ENCODE results near the gene RIPK4.

RIPK4 gene

GRCh38 chr21:41739936-41740335, 26.9 kb downstream of the RIPK4 start:
- H3K36me3 Mint-ChIP-seq (ENCODE audit: insufficient read depth) = peaks cover 7% of the 10 kb centered on the region
- H3K4me3 Mint-ChIP-seq = no peak overlapping the region
- ATAC-seq (replicated peaks) (no peak), DNase-seq (no peak)
- H3K9me3 Mint-ChIP-seq = no peaks in the 10 kb centered on the region
- H3K27me3 Mint-ChIP-seq = peaks cover 31 to 74% of the 10 kb centered on the region in 2 donors
- no peak overlapping the region for H3K27ac Mint-ChIP-seq
- H3K4me1 Mint-ChIP-seq (ENCODE audit: low read depth in 2 of 2) = no peaks in the 10 kb centered on the region

- peaks cover 4% of the 10 kb centered on the region for H3K36me3 Mint-ChIP-seq (ENCODE audit: insufficient read depth)
- no peaks in the 10 kb centered on the region for H3K4me1 Mint-ChIP-seq (ENCODE audit: low read depth in 2 of 2)
- DNase-seq (no peak), ATAC-seq (replicated peaks) (no peak)
- H3K4me3 Mint-ChIP-seq = no peak overlapping the region
- H3K27me3 Mint-ChIP-seq = peaks cover 35 to 74% of the 10 kb centered on the region in 2 donors
- H3K9me3 Mint-ChIP-seq = no peaks in the 10 kb centered on the region
- H3K27ac Mint-ChIP-seq = no peak overlapping the region
Measured at GRCh38 chr21:41739011-41739410, 27.8 kb downstream of the RIPK4 start.

- DNase-seq (no peak), ATAC-seq (replicated peaks) (no peak)
- Mint-ChIP-seq H3K4me3 (no peak overlapping the region), H3K9me3 (no peaks in the 10 kb centered on the region), H3K36me3 (ENCODE audit: insufficient read depth) (peaks cover 4% of the 10 kb centered on the region), H3K27me3 (peaks cover 40 to 73% of the 10 kb centered on the region in 2 donors), H3K27ac (no peak overlapping the region), H3K4me1 (ENCODE audit: low read depth in 2 of 2) (no peaks in the 10 kb centered on the region)
Measured at GRCh38 chr21:41737651-41738324, 29.1 kb downstream of the RIPK4 start.

DNA sequence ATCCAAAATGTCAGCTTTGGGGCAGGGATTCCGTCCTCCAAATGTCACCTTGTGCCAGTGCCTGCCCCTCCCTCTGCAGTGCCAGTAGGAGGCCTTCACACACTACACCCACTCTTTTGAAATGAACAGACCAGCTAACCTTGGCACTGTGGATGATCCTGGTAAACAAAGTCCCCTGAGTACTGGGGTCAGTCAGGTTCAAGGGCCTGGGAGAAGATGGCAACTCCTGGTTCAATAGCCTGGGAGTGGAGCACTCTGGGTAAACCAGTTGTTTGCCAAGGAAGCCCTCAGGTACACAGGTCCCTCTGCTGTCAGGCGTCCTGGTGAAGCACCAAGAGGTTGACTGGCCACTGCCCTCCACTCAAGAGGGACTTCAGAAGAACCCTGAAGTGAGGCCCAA, 30.4 kb downstream of the RIPK4 start:
- H3K27me3 Mint-ChIP-seq = peaks cover 47 to 74% of the 10 kb centered on the region in 2 donors
- H3K4me3 Mint-ChIP-seq = no peak overlapping the region
- H3K4me1 Mint-ChIP-seq (ENCODE audit: low read depth in 2 of 2) = no peaks in the 10 kb centered on the region

DNA sequence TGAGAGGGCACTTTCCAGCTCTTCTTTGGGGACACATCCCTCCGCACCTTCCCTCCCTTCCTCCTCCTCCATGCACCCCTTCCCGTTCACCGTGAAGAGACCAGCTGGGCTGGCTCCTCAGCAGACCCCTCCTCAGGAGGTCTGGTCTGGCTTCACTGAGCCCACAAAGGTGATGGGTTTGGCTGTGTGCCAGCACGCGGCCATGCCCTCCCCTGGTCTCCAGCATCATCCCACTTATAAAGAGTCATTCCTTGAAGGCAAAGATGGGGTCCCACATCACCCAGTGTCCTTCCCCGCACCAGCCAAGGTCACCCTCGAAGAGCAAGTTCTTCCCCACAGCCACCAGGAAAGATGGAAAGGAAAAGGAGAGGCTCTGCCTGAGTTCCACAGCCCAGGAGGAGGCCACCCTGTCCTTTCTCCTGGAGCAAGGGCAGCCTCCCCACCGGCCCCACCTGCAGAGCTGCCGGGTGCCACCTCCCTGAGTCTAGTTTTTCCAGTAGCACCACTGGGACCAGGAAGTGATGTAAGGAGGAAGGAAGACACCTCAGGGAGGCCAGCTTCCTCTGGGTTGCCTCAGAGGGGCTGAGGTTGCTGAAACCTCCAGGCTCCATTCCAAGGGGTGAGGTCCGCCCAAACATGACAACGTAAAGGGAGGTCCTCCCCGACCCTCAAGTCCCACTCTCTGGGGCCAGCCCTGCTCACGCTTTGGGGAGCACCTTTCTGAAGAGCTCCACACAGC, 32.7 kb downstream of the RIPK4 start:
- peaks cover 67 to 90% of the 10 kb centered on the region in 2 donors for H3K27me3 Mint-ChIP-seq
- ATAC-seq (replicated peaks) (no peak), DNase-seq (no peak)
- peaks cover 4 to 13% of the 10 kb centered on the region in 2 donors for H3K9me3 Mint-ChIP-seq
- H3K27ac Mint-ChIP-seq = no peak overlapping the region
- no peaks in the 10 kb centered on the region for H3K4me1 Mint-ChIP-seq (ENCODE audit: low read depth in 2 of 2)
- H3K4me3 Mint-ChIP-seq = no peak overlapping the region
- peaks cover 4% of the 10 kb centered on the region for H3K36me3 Mint-ChIP-seq (ENCODE audit: insufficient read depth)

More for the DNA sequence above, 30.4 kb downstream of the RIPK4 start:
- DNase-seq (no peak), ATAC-seq (replicated peaks) (no peak)
- H3K36me3 Mint-ChIP-seq (ENCODE audit: insufficient read depth) = peaks cover 4% of the 10 kb centered on the region
- H3K9me3 Mint-ChIP-seq = peaks cover 4 to 8% of the 10 kb centered on the region in 2 donors
- H3K27ac Mint-ChIP-seq = no peak overlapping the region

DNA sequence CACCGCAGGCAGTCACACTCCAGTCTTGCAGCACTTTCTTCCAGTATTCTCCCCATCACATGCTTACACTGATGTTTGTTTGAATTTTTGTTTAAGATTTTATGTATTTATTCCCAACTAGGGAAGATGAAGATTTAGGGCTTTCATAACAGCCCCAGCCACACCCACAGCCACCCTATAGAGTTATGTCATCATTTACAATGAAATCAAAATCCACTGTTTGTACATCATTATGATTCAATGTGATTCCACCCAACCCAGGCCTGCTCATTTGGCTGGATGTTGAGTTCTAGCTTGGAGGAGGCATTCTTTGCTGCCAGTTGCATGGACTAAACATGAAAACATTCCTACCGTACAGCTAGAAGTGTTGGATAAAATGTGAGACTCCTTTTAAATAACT, 35.8 kb downstream of the RIPK4 start:
- ATAC-seq (replicated peaks) (no peak), DNase-seq (no peak)
- no peak overlapping the region for H3K27ac Mint-ChIP-seq
- H3K4me1 Mint-ChIP-seq (ENCODE audit: low read depth in 2 of 2) = no peaks in the 10 kb centered on the region
- peaks cover 77 to 91% of the 10 kb centered on the region in 2 donors for H3K27me3 Mint-ChIP-seq
- H3K36me3 Mint-ChIP-seq (ENCODE audit: insufficient read depth) = no peaks in the 10 kb centered on the region
- H3K4me3 Mint-ChIP-seq = no peak overlapping the region
- H3K9me3 Mint-ChIP-seq = peaks cover 4 to 13% of the 10 kb centered on the region in 2 donors

DNA sequence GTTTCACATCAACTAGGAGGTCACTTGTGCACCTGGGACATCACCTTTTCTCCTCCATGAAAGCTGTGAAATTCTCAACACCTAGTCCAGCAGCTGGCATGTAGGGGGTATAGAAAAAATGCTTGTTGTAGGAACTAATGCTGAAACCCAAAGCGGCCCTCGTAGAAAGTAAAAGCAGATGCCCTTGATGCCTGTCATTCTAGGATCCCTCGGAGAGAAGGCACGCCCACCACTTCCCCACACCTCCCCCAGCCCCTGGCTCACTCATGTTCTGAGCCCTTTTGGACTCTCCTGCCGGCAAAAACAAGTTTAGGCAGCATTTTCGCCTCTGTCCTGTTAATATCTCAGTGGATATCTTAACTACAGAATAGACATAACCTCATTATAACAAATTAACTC, 36.5 kb downstream of the RIPK4 start:
- Mint-ChIP-seq H3K4me1 (ENCODE audit: low read depth in 2 of 2) (peaks cover 2 to 4% of the 10 kb centered on the region in 2 donors), H3K27me3 (peaks cover 77 to 91% of the 10 kb centered on the region in 2 donors), H3K27ac (no peak overlapping the region), H3K4me3 (no peak overlapping the region), H3K36me3 (ENCODE audit: insufficient read depth) (no peaks in the 10 kb centered on the region), H3K9me3 (peaks cover 4 to 13% of the 10 kb centered on the region in 2 donors)
- DNase-seq (no peak), ATAC-seq (replicated peaks) (no peak)

- Mint-ChIP-seq H3K4me3 (no peak overlapping the region), H3K27me3 (peaks cover 79 to 91% of the 10 kb centered on the region in 2 donors), H3K4me1 (ENCODE audit: low read depth in 2 of 2) (peaks cover 4% of the 10 kb centered on the region in 2 donors), H3K36me3 (ENCODE audit: insufficient read depth) (no peaks in the 10 kb centered on the region), H3K27ac (no peak overlapping the region), H3K9me3 (peaks cover 4 to 13% of the 10 kb centered on the region in 2 donors)
- ATAC-seq (replicated peaks) = no peak
- DNase-seq = no peak
Measured at GRCh38 chr21:41729701-41730366, 37.0 kb downstream of the RIPK4 start.

- peaks cover 4% of the 10 kb centered on the region in 2 donors for H3K4me1 Mint-ChIP-seq (ENCODE audit: low read depth in 2 of 2)
- H3K9me3 Mint-ChIP-seq = peaks cover 4 to 13% of the 10 kb centered on the region in 2 donors
- peaks cover 76 to 91% of the 10 kb centered on the region in 2 donors for H3K27me3 Mint-ChIP-seq
- no peak for ATAC-seq (replicated peaks)
- no peaks in the 10 kb centered on the region for H3K36me3 Mint-ChIP-seq (ENCODE audit: insufficient read depth)
- no peak for DNase-seq
- H3K27ac Mint-ChIP-seq = no peak overlapping the region
- no peak overlapping the region for H3K4me3 Mint-ChIP-seq
Measured at GRCh38 chr21:41727784-41728763, 38.8 kb downstream of the RIPK4 start.

DNA sequence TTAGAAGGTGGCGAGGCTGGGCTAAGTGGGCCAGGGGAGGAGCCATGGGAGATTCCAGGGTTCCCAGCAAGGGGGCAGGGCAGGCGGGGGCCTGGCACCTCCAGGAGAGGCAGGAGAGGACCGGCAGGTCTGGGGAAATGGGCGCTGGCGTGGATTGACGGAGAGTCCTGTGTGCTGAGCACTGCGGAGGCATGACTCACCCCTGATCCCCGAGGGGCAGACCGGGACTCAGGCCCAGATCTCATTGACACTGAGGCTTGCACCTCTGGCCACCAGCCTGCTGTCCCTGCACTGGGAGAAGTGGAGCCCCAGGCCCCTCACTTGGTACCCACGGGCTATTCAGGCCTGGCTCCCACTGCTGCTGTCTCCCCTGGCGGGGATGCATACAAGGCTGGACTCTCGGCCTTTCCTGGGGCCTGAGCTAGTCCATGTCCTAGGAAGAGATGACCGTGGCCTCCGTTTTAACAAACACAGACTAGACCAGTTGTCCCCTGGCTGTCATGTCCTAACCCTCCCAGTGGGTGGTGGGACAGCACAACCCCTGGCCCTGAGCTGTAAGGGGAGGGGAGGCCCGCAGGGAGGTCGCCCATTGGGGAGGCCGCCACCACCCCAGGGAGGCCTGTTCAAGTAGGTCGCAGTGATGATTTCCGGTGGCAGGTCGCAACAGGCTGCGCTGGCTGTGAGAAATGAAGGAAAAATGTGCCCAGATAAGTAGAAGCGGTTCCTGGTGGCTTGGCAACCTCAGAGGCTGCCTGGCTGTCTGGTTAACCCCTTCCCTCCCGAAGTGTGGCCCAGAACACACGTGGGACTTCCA, 39.7 kb downstream of the RIPK4 start:
- Mint-ChIP-seq H3K36me3 (ENCODE audit: insufficient read depth) (no peaks in the 10 kb centered on the region), H3K27me3 (peaks cover 74 to 99% of the 10 kb centered on the region in 2 donors), H3K27ac (no peak overlapping the region), H3K4me1 (ENCODE audit: low read depth in 2 of 2) (peaks cover 4% of the 10 kb centered on the region in 2 donors), H3K9me3 (peaks cover 4 to 13% of the 10 kb centered on the region in 2 donors), H3K4me3 (no peak overlapping the region)
- no peak for ATAC-seq (replicated peaks)
- no peak for DNase-seq

- H3K9me3 Mint-ChIP-seq = peaks cover 0 to 7% of the 10 kb centered on the region in 2 donors
- H3K36me3 Mint-ChIP-seq (ENCODE audit: insufficient read depth) = no peaks in the 10 kb centered on the region
- H3K4me1 Mint-ChIP-seq (ENCODE audit: low read depth in 2 of 2) = peaks cover 4% of the 10 kb centered on the region in 2 donors
- H3K27ac Mint-ChIP-seq = no peak overlapping the region
- no peak overlapping the region for H3K4me3 Mint-ChIP-seq
- no peak for ATAC-seq (replicated peaks)
- H3K27me3 Mint-ChIP-seq = peaks cover 74 to 100% of the 10 kb centered on the region in 2 donors
- no peak for DNase-seq
Measured at GRCh38 chr21:41726630-41726969, 40.3 kb downstream of the RIPK4 start.

DNA sequence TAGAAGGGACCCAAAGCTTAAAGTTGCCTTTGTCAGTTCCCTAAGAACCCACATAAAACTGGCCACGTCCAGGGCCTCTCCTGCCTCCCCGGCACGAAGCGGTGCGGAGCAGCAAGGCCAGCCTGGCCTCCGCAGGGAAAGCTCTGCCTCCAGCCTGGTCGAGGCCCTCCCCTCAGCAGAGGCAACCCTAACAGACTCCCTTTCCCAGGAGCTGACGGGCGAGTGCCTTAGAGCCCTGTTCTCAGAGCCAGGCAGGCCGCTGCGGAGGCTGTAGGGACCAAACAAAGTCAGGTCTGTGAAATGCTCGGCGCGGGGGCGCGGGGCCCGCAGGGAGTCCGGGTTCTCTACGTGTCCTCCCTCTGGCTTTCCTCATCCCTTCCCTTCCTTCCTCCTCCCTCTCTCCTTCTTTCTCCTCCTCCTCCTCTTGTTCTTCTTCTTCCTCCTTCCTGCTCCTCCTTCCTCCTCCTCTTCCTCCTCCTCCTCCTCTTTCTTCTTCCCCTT, 40.7 kb downstream of the RIPK4 start:
- H3K27me3 Mint-ChIP-seq = peaks cover 77 to 100% of the 10 kb centered on the region in 2 donors
- ATAC-seq (replicated peaks) = no peak
- no peak overlapping the region for H3K4me3 Mint-ChIP-seq

More for the DNA sequence above, 40.7 kb downstream of the RIPK4 start:
- peaks cover 4% of the 10 kb centered on the region in 2 donors for H3K4me1 Mint-ChIP-seq (ENCODE audit: low read depth in 2 of 2)
- H3K36me3 Mint-ChIP-seq (ENCODE audit: insufficient read depth) = no peaks in the 10 kb centered on the region
- DNase-seq = no peak
- no peak overlapping the region for H3K27ac Mint-ChIP-seq
- peaks cover 0 to 2% of the 10 kb centered on the region in 2 donors for H3K9me3 Mint-ChIP-seq

All from effector memory CD8-positive, alpha-beta T cell (primary cell).